ENCODE results near the gene UPK3A. TPM values are rescaled to one million over a fixed set of nuclear protein-coding genes. Genes with fewer than 3 reads are reported as not detected.

Gene UPK3A
- total RNA-seq, 3 donors from 2014 or later: not detected

DNA sequence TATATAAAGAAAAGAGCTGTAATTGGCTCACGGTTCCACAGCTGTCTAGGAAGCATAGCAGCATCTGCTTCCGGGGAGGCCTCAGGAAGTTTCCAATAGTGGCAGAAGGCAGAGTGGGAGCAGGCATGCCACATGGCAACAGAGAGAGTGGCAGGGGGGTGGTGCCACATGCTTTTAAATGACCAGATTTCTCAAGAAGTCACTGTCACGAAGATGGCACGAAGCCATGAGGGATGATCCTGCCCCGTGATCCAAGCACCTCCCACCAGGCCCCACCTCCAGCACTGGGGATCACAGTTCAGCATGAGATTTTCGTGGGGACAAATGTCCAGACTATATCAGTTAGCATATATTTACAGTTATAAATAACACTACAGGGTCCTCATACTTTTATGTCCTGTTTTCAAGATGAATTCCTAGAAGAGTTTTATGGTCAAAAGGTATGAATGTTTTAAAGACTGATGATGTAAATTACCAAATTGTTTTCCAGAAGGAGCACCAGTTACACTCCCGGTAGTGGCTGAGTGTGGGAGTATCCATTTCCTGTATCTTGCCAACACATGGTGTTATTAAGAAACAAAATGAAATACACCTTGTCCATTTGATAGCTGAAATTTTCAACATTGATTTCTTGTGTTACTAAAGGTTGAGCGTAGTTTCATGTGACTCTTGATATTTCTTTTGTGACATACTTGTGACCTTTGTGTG lies 44.2 kb downstream of the UPK3A start:
- intact Hi-C loops (cut with DNase I; ENCODE audit: low total_unique reads): no loop called here
- H3K4me1 ChIP-seq: no peaks in the 10 kb centered on the region
- no peak overlapping the region for H3K4me3 ChIP-seq
- H3K9me3 ChIP-seq: no peaks in the 10 kb centered on the region
- TF ChIP-seq POLR2AphosphoS5 (IDR thresholded peaks at IDR 0.05) (no peak), CTCF (IDR thresholded peaks at IDR 0.05) (no peak), POLR2A (IDR thresholded peaks at IDR 0.05) (no peak)
- H3K27ac ChIP-seq: no peak overlapping the region
- H3K27me3 ChIP-seq: no peaks in the 10 kb centered on the region
- no peaks in the 10 kb centered on the region for H3K36me3 ChIP-seq
- no peak for DNase-seq (ENCODE audit: low spot score in 2 of 2)

GRCh38 chr22:45329530-45329936 lies 44.8 kb downstream of the UPK3A start:
- Histone ChIP-seq H3K9me3 (no peaks in the 10 kb centered on the region), H3K36me3 (no peaks in the 10 kb centered on the region), H3K27me3 (no peaks in the 10 kb centered on the region), H3K4me3 (no peak overlapping the region), H3K27ac (no peak overlapping the region), H3K4me1 (no peaks in the 10 kb centered on the region)
- DNase-seq (ENCODE audit: low spot score in 2 of 2): peak in 1 of 2 donors; percentile 60
- intact Hi-C loops (cut with DNase I; ENCODE audit: low total_unique reads): no loop called here
- TF ChIP-seq CTCF (IDR thresholded peaks at IDR 0.05) (no peak), POLR2A (IDR thresholded peaks at IDR 0.05) (no peak), POLR2AphosphoS5 (IDR thresholded peaks at IDR 0.05) (no peak)

- intact Hi-C loops (cut with DNase I; ENCODE audit: low total_unique reads): no loop called here
- Histone ChIP-seq H3K27ac (no peak overlapping the region), H3K27me3 (no peaks in the 10 kb centered on the region), H3K4me1 (no peaks in the 10 kb centered on the region), H3K9me3 (no peaks in the 10 kb centered on the region), H3K4me3 (no peak overlapping the region), H3K36me3 (no peaks in the 10 kb centered on the region)
- TF ChIP-seq CTCF (IDR thresholded peaks at IDR 0.05) (no peak), POLR2AphosphoS5 (IDR thresholded peaks at IDR 0.05) (no peak), POLR2A (IDR thresholded peaks at IDR 0.05) (no peak)
- no peak for DNase-seq (ENCODE audit: low spot score in 2 of 2)
Measured at GRCh38 chr22:45330548-45330947, 45.8 kb downstream of the UPK3A start.

GRCh38 chr22:45331486-45331885 lies 46.7 kb downstream of the UPK3A start:
- no peak overlapping the region for H3K27ac ChIP-seq
- no peaks in the 10 kb centered on the region for H3K27me3 ChIP-seq
- H3K4me1 ChIP-seq: peaks cover 0 to 4% of the 10 kb centered on the region in 2 donors
- H3K4me3 ChIP-seq: no peak overlapping the region
- TF ChIP-seq CTCF (IDR thresholded peaks at IDR 0.05) (no peak), POLR2AphosphoS5 (IDR thresholded peaks at IDR 0.05) (no peak), POLR2A (IDR thresholded peaks at IDR 0.05) (no peak)
- intact Hi-C loops (cut with DNase I; ENCODE audit: low total_unique reads): no loop called here
- DNase-seq (ENCODE audit: low spot score in 2 of 2): no peak
- no peaks in the 10 kb centered on the region for H3K9me3 ChIP-seq
- no peaks in the 10 kb centered on the region for H3K36me3 ChIP-seq

- H3K4me3 ChIP-seq: no peak overlapping the region
- no peaks in the 10 kb centered on the region for H3K9me3 ChIP-seq
- TF ChIP-seq POLR2AphosphoS5 (IDR thresholded peaks at IDR 0.05) (no peak), CTCF (IDR thresholded peaks at IDR 0.05) (no peak), POLR2A (IDR thresholded peaks at IDR 0.05) (no peak)
- H3K36me3 ChIP-seq: no peaks in the 10 kb centered on the region
- H3K27ac ChIP-seq: no peak overlapping the region
- no peak for DNase-seq (ENCODE audit: low spot score in 2 of 2)
- intact Hi-C loops (cut with DNase I; ENCODE audit: low total_unique reads): no loop called here
- H3K27me3 ChIP-seq: no peaks in the 10 kb centered on the region
- peaks cover 0 to 7% of the 10 kb centered on the region in 2 donors for H3K4me1 ChIP-seq
Measured at GRCh38 chr22:45332001-45332400, 47.3 kb downstream of the UPK3A start.

Data from breast epithelium (tissue), 4 donors.